Mesendoderm (in vitro differentiated cells): Measurements from ENCODE around the gene STARD3.

Experiments
- DNase-seq: peaks from one replicate; pipeline ENCODE4 v3.0.0; 2013
- H2AK5ac ChIP-seq: 2 replicates; pipeline ENCODE4 v1.6.1; 2013; ENCODE audit warnings: low read length, inconsistent platforms
- H2BK120ac ChIP-seq: 2 replicates; pipeline ENCODE4 v1.6.1; 2013; ENCODE audit warnings: low read depth, mild to moderate bottlenecking, low read length, moderate library complexity, mixed read lengths
- H2BK15ac ChIP-seq: replicated peaks from 2 replicates; pipeline ENCODE4 v1.6.1; 2013; ENCODE audit warnings: low read depth, mild to moderate bottlenecking, moderate library complexity
- H2BK5ac ChIP-seq: 2 replicates; pipeline ENCODE4 v1.6.1; 2013; ENCODE audit warnings: low read length, inconsistent platforms
- H3K18ac ChIP-seq: 2 replicates; pipeline ENCODE4 v1.6.1; 2013; ENCODE audit warnings: mild to moderate bottlenecking, low read length, mixed read lengths
- H3K23ac ChIP-seq: one replicate; pipeline ENCODE4 v1.6.1; 2013; ENCODE audit warnings: low read length
- H3K27ac ChIP-seq: 2 replicates; pipeline ENCODE4 v1.5.1; 2013; ENCODE audit warnings: low read depth, mild to moderate bottlenecking, inconsistent platforms, low read length, moderate library complexity
- H3K27me3 ChIP-seq: 2 replicates; pipeline ENCODE4 v1.6.1; 2013; ENCODE audit warnings: low read length, control low read depth, mild to moderate bottlenecking, inconsistent platforms; ENCODE audit not compliant: insufficient read depth, poor library complexity
- H3K36me3 ChIP-seq: 2 replicates; pipeline ENCODE4 v1.6.1; 2013; ENCODE audit warnings: low read length, inconsistent platforms; ENCODE audit not compliant: control insufficient read depth, insufficient read depth
- H3K4ac ChIP-seq: one replicate; pipeline ENCODE4 v1.6.1; 2013; ENCODE audit warnings: low read depth, mild to moderate bottlenecking, low read length, moderate library complexity
- H3K4me1 ChIP-seq: 2 replicates; pipeline ENCODE4 v1.6.1; 2013; ENCODE audit warnings: low read depth, low read length, inconsistent platforms; ENCODE audit not compliant: control insufficient read depth
- H3K4me2 ChIP-seq: 2 replicates; pipeline ENCODE4 v1.6.1; 2013; ENCODE audit warnings: low read length
- H3K4me3 ChIP-seq: 2 replicates; pipeline ENCODE4 v1.5.1; 2013; ENCODE audit warnings: mild to moderate bottlenecking, low read length
- H3K56ac ChIP-seq: one replicate; pipeline ENCODE4 v1.6.1; 2013; ENCODE audit warnings: low read length
- H3K79me1 ChIP-seq: 2 replicates; pipeline ENCODE4 v1.6.1; 2013; ENCODE audit warnings: low read length, inconsistent platforms
- H3K79me2 ChIP-seq: 2 replicates; pipeline ENCODE4 v1.6.1; 2013; ENCODE audit warnings: mild to moderate bottlenecking, low read length; ENCODE audit not compliant: control insufficient read depth, insufficient read depth
- H3K9ac ChIP-seq: 2 replicates; pipeline ENCODE4 v1.6.1; 2013; ENCODE audit warnings: low read length, inconsistent platforms
- H4K5ac ChIP-seq: one replicate; pipeline ENCODE4 v1.6.1; 2013; ENCODE audit warnings: low read length
- H4K8ac ChIP-seq: one replicate; pipeline ENCODE4 v1.6.1; 2013; ENCODE audit warnings: low read depth, mild to moderate bottlenecking, control low read depth, low read length, moderate library complexity
- WGBS: extraction: QIAGEN DNeasy Blood & Tissue Kit; methylation state at CpG from one replicate; pipeline ENCODE4 v1.1.7; 2013; ENCODE audit warnings: low lambda C conversion rate, missing lambda C conversion rate; ENCODE audit not compliant: insufficient coverage; ENCODE audit errors: extremely low coverage; 5-methylcytosine and 5-hydroxymethylcytosine counted together

STARD3 gene

DNA sequence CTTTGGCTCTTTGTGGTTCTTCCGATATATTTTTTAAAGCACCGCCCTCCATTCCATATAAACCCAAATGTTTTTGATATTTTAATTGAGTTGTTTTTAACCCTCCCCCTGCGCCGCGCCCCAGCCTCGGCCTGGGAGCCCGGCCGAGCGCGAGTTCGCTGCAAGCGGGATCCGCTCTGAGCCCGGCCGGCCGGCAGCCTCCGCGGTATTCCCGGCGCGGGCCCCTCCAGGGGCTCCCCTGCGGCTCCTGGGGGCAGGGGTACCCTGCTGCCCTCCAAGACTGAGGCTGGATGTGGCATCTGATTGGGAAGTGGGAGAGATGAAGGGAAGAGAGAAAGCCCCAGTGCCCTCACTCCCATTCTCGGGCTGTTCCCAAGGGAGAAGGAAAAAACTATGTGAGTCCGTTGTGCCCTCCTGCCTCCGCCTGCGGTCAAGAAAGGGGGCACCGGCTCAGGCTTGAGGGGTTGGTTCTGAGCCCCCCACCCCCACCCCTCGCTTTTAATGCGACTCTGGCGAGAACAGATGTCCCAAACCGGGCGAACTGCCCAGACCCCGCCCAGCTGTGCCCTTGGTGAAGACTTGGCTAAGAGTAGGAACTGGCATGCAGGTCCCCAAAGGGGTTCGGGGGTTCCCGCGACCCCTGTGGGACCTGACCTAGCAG lies 37.8 kb upstream of the STARD3 start:
- no peak for DNase-seq

DNA sequence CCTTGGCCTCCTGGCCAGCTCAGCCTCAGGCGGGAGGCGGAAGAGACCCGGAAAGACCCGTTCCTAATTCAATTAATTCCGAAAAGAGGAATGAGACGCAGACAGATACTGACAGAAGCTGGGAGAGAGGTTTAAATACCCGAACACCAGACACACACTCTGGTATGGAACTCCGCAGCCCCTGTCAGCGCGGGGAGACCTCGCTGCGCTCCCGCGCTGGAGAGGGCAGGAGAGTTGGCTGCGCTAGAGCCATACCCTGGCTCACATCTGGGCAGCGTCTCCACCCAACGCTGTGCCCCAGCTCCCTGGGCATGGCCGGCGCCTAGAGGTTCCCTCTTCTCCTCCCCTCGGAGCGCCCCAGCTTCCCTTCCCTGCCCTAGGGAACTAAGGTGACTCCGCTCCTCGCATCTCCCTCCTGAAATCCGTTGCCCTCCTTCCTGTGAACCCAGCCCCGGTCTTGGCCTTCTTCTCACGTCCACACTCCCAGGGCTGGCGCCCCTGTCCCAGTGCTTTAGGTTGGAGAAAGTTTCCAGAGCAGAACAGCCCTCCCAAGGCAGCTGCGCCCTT lies 37.2 kb upstream of the STARD3 start:
- Histone ChIP-seq H3K4me2 (no peak overlapping the region), H3K79me1 (no peaks in the 10 kb centered on the region), H3K4me1 (no peaks in the 10 kb centered on the region), H3K36me3 (no peaks in the 10 kb centered on the region), H2BK120ac (no peak overlapping the region), H3K79me2 (no peaks in the 10 kb centered on the region), H3K23ac (no peak overlapping the region), H3K4me3 (no peak overlapping the region), H4K5ac (no peak overlapping the region), H3K27me3 (peaks cover 96% of the 10 kb centered on the region), H3K4ac (no peak overlapping the region), H2BK15ac (no peak overlapping the region), H3K18ac (no peak overlapping the region), H4K8ac (no peak overlapping the region), H2BK5ac (no peak overlapping the region), H3K27ac (no peak overlapping the region), H3K9ac (no peak overlapping the region), H3K56ac (no peak overlapping the region), H2AK5ac (no peak overlapping the region)
- DNase-seq, result no peak
- no CpG with 5 or more reads among the region's 28 CpGs for WGBS

More for the DNA sequence above, 37.8 kb upstream of the STARD3 start:
- H3K4me1 ChIP-seq, result no peaks in the 10 kb centered on the region
- H3K79me2 ChIP-seq, result no peaks in the 10 kb centered on the region
- H3K9ac ChIP-seq, result no peak overlapping the region
- no peak overlapping the region for H4K8ac ChIP-seq
- no peak overlapping the region for H3K4ac ChIP-seq
- no peak overlapping the region for H2BK5ac ChIP-seq
- H3K56ac ChIP-seq, result no peak overlapping the region
- H3K79me1 ChIP-seq, result no peaks in the 10 kb centered on the region
- no CpG with 5 or more reads among the region's 36 CpGs for whole genome bisulfite sequencing
- H3K4me2 ChIP-seq, result no peak overlapping the region
- no peaks in the 10 kb centered on the region for H3K36me3 ChIP-seq
- no peak overlapping the region for H2BK15ac ChIP-seq
- no peak overlapping the region for H3K27ac ChIP-seq
- H3K23ac ChIP-seq, result no peak overlapping the region
- no peak overlapping the region for H3K18ac ChIP-seq
- H2AK5ac ChIP-seq, result no peak overlapping the region
- H3K27me3 ChIP-seq, result peaks cover 94% of the 10 kb centered on the region
- no peak overlapping the region for H4K5ac ChIP-seq
- H2BK120ac ChIP-seq, result no peak overlapping the region
- no peak overlapping the region for H3K4me3 ChIP-seq

- Histone ChIP-seq H3K4me2 (no peak overlapping the region), H3K27ac (no peak overlapping the region), H3K79me1 (no peaks in the 10 kb centered on the region), H3K4me3 (no peak overlapping the region), H2BK15ac (no peak overlapping the region), H2BK5ac (no peak overlapping the region), H3K36me3 (no peaks in the 10 kb centered on the region), H3K18ac (no peak overlapping the region), H3K27me3 (peaks cover 97% of the 10 kb centered on the region), H3K79me2 (no peaks in the 10 kb centered on the region), H3K23ac (peak overlapping the region; percentile 29), H4K5ac (no peak overlapping the region), H3K4ac (no peak overlapping the region), H2AK5ac (no peak overlapping the region), H3K9ac (no peak overlapping the region), H3K4me1 (no peaks in the 10 kb centered on the region), H3K56ac (no peak overlapping the region), H4K8ac (no peak overlapping the region), H2BK120ac (no peak overlapping the region)
- no CpG with 5 or more reads among the region's 13 CpGs for WGBS
- DNase-seq, result no peak
Observed at GRCh38 chr17:39600288-39600996, 36.5 kb upstream of the STARD3 start.

GRCh38 chr17:39600997-39601597 lies 35.8 kb upstream of the STARD3 start:
- Histone ChIP-seq H3K4me1 (peaks cover 2% of the 10 kb centered on the region), H3K4ac (no peak overlapping the region), H3K36me3 (no peaks in the 10 kb centered on the region), H4K8ac (no peak overlapping the region), H3K27me3 (peaks cover 96% of the 10 kb centered on the region), H3K79me1 (no peaks in the 10 kb centered on the region), H2BK5ac (no peak overlapping the region), H4K5ac (no peak overlapping the region), H3K4me2 (no peak overlapping the region), H3K79me2 (no peaks in the 10 kb centered on the region), H3K27ac (no peak overlapping the region), H2BK15ac (no peak overlapping the region), H3K9ac (no peak overlapping the region), H3K23ac (peak overlapping the region; percentile 29), H2BK120ac (no peak overlapping the region), H2AK5ac (no peak overlapping the region), H3K4me3 (no peak overlapping the region), H3K56ac (no peak overlapping the region), H3K18ac (no peak overlapping the region)
- DNase-seq, result peak; percentile 65
- no CpG with 5 or more reads among the region's 21 CpGs for WGBS

DNA sequence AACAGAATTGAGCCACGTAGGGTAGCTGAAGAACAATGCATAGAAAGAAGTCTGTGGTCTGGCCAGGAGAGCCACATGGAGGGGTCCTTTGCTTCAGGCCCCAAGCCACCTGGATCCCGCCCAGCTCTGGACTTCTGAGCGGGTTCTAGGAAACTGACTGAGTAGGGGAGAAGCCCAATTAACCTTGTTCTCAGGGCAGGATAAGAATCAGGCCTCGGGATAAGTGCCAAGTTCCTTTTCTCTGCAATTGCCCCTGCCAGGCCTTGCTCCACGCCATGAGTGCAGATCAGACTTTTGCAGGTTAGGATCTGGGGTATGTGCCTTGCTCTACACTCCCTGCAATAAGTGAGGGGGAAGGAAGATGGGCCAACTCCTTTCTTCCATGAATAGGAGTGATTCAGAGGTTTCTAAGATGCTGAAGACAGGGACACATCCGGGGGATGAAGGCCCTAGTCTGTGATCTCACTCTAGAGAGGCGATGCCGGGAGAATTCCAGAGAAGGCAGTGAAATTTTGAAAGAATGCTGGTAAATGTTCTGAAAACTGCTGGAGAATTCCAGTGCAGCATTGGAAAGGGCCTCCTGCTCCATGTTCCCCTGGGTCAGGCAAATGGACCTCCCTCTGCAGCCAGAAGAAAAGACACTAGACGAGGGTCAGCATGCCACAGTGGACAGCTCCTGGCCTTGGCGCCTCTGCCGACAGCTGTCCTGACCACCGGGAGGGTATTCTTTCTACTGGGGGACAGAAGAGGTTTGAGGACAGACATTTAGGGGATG lies 35.0 kb upstream of the STARD3 start:
- no peaks in the 10 kb centered on the region for H3K79me1 ChIP-seq
- H3K18ac ChIP-seq, result no peak overlapping the region
- no CpG with 5 or more reads among the region's 12 CpGs for WGBS
- no peak overlapping the region for H3K4me2 ChIP-seq
- H3K4me3 ChIP-seq, result no peak overlapping the region
- H4K8ac ChIP-seq, result no peak overlapping the region
- H3K9ac ChIP-seq, result no peak overlapping the region
- H3K56ac ChIP-seq, result no peak overlapping the region
- H3K4ac ChIP-seq, result no peak overlapping the region
- no peak overlapping the region for H2AK5ac ChIP-seq
- H2BK15ac ChIP-seq, result no peak overlapping the region
- H3K27me3 ChIP-seq, result peaks cover 94% of the 10 kb centered on the region
- no peak for DNase-seq
- H2BK120ac ChIP-seq, result no peak overlapping the region
- H3K36me3 ChIP-seq, result no peaks in the 10 kb centered on the region
- peaks cover 2% of the 10 kb centered on the region for H3K4me1 ChIP-seq
- no peak overlapping the region for H4K5ac ChIP-seq
- no peak overlapping the region for H3K23ac ChIP-seq
- no peaks in the 10 kb centered on the region for H3K79me2 ChIP-seq
- no peak overlapping the region for H3K27ac ChIP-seq
- no peak overlapping the region for H2BK5ac ChIP-seq
